HG02970 (cell line): Measurements from ENCODE around the gene SLMAP.
"Not testable (repeated sequence)": the region's sequence is repeated elsewhere in the genome, so short reads cannot be mapped to it uniquely, and the experiment has no call there.

Source experiments
- ATAC-seq: cut with Tn5 transposase; IDR thresholded peaks from one replicate; pipeline ENCODE4 v1.9.1; 2021; ENCODE audit warnings: mild to moderate bottlenecking, moderate library complexity, moderate number of reproducible peaks; ENCODE audit not compliant: unreplicated experiment, low FRiP score

Gene SLMAP

DNA sequence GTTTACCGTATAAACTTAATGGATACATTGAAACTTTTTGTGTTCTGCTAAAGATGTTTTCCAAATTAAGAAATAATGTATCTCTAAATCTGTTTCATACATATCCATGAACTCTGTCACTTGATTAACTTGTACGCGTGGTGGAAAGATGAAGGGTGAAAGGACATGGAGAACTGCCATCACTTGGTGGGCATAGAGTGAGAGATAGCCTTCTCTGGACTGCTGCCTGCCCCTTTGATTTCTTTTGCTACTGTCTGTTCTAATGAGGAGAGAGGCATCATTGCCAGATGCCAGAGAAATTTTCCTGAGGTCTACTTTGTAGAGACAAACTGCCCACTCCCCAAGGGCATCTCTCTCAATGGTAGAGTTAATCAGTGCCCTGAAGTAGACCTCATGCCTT is 120.5 kb downstream of the SLMAP start:
- no peak for ATAC-seq

- no peak for ATAC-seq
Measured at GRCh38 chr3:57877116-57877515, 121.0 kb downstream of the SLMAP start.

GRCh38 chr3:57884436-57884835 is 128.3 kb downstream of the SLMAP start:
- ATAC-seq: not testable (repeated sequence)

- ATAC-seq: no peak
Measured at GRCh38 chr3:57889807-57890206, 133.7 kb downstream of the SLMAP start.

DNA sequence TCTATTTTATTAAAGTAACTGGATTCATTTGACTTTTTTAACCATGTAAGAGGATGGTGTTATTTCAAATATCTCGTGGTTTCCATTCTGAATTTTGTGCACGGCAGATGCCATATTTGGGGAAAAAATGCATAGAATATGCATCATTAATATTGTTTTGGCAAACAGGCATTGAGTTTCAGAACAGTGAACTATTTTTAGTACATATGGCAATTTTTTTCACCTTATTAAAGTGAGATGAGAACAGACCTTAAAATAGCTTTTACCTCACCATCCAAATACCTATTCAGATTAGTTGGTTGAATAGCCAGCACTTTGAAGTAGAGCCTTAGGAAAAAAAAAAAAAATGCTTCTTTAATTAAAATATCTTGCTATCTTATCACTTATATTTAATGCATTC is 134.8 kb downstream of the SLMAP start:
- no peak for ATAC-seq

GRCh38 chr3:57892423-57892822 is 136.3 kb downstream of the SLMAP start:
- no peak for ATAC-seq

- no peak for ATAC-seq
Measured at GRCh38 chr3:57893156-57893555, 137.0 kb downstream of the SLMAP start.

DNA sequence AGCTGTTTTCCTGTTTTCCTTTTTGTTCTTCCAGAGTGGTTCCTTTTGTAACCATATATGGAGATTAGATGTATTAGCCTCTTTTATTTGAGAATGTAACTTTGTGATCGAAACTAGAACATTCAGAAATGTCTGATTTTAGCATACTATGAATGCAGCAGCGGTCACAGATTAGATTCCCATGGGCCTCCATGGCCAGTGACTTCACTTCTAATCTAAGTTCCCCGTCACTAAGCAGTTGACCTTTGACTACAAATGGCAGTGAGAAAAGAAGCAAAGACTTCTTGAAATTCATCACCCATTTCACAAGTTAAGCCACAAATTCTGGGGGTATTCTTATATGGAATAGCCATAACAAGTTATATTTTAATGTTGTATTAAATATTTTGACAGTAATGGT is 137.6 kb downstream of the SLMAP start:
- no peak for ATAC-seq

GRCh38 chr3:57896031-57896430 is 139.9 kb downstream of the SLMAP start:
- ATAC-seq: no peak

DNA sequence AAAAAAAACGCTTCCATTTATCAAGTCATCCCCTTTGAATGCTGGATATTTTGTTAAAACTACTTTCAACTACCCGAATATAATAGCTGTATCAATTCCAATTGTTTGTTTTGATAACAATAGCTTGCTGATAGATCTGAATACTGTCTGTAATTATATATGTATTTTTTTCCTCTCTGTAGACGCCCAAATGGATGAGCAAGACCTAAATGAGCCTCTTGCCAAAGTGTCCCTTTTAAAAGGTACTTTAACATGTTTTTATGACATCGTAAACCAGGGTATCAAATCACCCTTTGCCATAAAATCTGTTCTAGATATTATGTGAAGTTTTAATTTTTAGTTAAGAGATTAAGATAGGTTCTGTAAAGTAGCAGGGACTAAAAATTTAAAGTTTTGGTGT is 140.6 kb downstream of the SLMAP start:
- no peak for ATAC-seq

DNA sequence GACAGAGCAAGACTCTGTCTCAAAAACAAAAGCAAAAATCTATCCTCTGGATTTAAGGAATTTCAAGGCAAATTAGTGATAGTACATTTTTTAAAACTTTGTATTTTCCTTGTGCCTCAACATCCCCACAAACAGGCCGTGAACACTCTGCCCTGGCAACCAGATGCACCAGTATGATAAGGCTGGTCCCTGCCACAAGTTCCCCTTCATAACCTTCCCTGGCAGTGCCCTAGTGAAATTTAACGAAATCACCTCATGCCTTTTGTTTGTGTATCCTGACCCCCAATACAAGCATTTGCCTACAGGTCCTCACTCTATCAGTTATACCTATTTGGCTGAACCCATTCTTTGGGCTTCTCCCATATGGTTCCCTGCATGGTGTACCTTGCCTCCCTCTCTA is 144.7 kb downstream of the SLMAP start:
- ATAC-seq: no peak

GRCh38 chr3:57903124-57903890 is 147.2 kb downstream of the SLMAP start:
- ATAC-seq: no peak

DNA sequence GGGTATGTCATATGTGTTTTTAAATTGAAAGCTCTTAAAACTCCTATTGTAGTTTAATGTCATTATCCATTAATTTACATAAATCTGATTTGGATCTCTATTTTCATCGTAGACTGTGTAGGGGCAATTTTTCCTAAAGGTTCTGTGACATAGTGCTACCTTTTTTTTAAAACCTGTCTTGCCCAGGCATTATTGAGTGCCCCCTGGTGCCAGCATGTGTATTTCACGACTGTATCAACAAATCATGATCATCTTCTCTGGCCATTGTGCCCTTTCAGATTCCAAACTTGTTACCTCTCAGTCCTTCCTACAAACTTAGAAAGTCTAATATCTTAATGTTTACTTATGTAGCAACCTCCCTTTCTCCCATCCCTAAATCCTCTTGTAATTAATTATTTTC is 154.9 kb downstream of the SLMAP start:
- ATAC-seq: no peak

- no peak for ATAC-seq
Measured at GRCh38 chr3:57911593-57911992, 155.5 kb downstream of the SLMAP start.

DNA sequence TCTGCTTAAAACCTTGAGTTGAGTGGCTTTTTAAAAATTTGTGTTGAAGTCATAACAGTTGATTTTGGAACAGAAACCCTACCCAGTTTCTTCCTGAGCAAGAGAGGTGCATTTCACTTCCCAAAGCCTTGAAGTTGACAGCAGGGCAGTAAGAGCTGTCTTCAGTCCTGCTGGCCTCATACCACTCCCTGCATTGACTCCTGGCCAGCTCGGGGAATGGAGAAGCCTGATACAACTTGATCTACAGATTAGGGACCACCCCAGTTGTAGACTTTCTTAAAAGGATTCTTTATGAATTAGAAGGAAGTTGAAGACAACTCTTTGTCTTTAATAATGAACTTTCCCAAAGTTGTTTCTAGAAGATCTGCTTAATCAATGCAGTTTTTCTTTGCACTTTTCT is 161.5 kb downstream of the SLMAP start:
- ATAC-seq: no peak

- ATAC-seq: no peak
Measured at GRCh38 chr3:57918123-57918837, 162.2 kb downstream of the SLMAP start.

- no peak for ATAC-seq
Measured at GRCh38 chr3:57919987-57920386, 163.9 kb downstream of the SLMAP start.

- no peak for ATAC-seq
Measured at GRCh38 chr3:57923101-57923500, 167.0 kb downstream of the SLMAP start.

- no peak for ATAC-seq
Measured at GRCh38 chr3:57923752-57924151, 167.6 kb downstream of the SLMAP start.

DNA sequence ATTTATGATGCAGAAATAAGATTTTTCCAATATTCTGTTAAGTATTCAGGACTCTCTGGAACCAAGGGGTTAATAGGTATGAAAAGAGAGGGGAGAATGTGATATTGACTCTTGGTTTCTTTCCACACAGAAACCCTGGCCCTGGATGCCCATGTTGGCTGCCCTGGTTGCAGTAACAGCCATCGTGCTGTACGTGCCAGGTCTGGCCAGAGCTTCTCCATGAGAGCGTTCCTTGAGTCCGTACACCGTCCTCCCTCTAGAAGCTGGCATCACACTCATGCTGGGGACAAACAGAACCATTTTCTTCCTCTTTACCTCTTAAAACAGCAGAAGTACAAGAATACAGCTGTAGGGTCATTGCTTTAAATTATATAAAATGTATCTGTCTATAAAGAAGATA is 171.1 kb downstream of the SLMAP start:
- ATAC-seq: no peak

DNA sequence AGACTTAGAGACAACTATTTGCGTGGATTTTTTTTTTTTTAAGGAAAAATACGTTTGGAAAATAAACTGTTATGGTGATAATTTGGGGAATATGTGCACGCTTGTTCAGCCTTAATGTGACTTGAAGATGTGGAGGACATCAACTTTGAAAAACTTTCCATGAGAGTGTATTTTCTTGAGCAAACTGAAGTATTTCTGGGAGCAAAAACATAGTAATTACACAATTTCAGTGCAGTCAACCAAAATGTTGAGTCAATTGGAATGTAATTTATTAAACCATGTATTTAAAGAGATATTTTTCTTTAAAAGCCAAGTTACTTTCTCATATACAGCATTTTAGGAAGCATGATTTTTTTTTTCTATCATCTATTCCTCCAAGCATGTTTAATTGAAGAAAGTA is 171.8 kb downstream of the SLMAP start:
- ATAC-seq: no peak

- no peak for ATAC-seq
Measured at GRCh38 chr3:57928511-57928910, 172.4 kb downstream of the SLMAP start.
